ENCODE results near the gene HOMER1. TPM values are rescaled to one million over a fixed set of nuclear protein-coding genes. Genes with fewer than 3 reads are reported as not detected.
A peak's percentile ranks its signal among the peaks of the same experiment; 100 is the strongest.
"Not testable (repeated sequence)": the region's sequence is repeated elsewhere in the genome, so short reads cannot be mapped to it uniquely, and the experiment has no call there.

HOMER1 gene
- total RNA-seq, 1 donor from 2014 or later = 22.3 TPM

DNA sequence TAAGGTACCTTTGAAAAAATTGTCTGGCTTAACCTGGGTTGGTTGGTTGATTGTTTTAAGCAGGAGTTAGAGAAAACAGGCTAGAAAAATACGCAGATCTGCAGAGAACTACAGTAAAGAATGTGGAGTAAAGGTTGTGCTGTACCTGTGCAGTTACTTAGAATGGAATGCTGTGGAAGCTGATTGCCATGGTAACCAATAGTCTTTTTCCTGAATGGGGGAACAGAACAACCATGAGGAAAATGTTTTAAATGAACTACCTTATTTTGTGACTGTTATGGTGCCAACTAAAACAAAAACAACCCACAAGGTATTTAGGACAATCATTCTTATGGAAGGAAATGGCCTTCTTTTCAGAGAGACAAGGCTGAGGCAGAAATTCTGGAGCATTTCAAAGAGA, 4.8 kb upstream of the HOMER1 start:
- DNase-seq (ENCODE audit: low spot score, unreplicated experiment) = no peak
- H3K4me3 Mint-ChIP-seq (ENCODE audit: low read depth) = no peak overlapping the region
- H3K4me1 Mint-ChIP-seq (ENCODE audit: low read depth) = peaks cover 16% of the 10 kb centered on the region
- H3K36me3 Mint-ChIP-seq (ENCODE audit: insufficient read depth) = no peaks in the 10 kb centered on the region
- peak overlapping the region; percentile 81 for H3K27ac Mint-ChIP-seq
- no peaks in the 10 kb centered on the region for H3K27me3 Mint-ChIP-seq
- no peaks in the 10 kb centered on the region for H3K9me3 Mint-ChIP-seq (ENCODE audit: low read depth)
- TF ChIP-seq, protein P1, sequence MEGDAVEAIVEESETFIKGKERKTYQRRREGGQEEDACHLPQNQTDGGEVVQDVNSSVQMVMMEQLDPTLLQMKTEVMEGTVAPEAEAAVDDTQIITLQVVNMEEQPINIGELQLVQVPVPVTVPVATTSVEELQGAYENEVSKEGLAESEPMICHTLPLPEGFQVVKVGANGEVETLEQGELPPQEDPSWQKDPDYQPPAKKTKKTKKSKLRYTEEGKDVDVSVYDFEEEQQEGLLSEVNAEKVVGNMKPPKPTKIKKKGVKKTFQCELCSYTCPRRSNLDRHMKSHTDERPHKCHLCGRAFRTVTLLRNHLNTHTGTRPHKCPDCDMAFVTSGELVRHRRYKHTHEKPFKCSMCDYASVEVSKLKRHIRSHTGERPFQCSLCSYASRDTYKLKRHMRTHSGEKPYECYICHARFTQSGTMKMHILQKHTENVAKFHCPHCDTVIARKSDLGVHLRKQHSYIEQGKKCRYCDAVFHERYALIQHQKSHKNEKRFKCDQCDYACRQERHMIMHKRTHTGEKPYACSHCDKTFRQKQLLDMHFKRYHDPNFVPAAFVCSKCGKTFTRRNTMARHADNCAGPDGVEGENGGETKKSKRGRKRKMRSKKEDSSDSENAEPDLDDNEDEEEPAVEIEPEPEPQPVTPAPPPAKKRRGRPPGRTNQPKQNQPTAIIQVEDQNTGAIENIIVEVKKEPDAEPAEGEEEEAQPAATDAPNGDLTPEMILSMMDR (IDR thresholded peaks at IDR 0.05; ENCODE audit: unreplicated experiment) = no peak

DNA sequence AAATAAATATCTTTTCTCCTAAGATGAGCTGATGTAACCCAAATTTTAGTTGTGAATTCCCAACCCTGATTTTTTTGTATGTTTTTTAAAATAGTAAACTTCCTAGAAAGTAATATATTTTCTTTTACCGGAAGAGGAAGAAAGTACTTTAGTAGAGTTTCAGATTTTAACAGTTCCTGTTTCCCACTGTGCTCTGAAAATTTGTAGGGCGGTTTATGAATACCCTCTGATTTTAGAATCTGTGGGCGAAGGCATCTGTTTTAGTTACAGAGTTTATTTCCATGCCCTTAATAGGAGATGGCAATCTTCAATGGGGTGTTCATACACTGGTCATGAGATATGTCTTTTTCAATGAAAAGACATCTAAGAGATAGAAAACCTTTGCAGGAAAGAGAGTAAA, 3.7 kb upstream of the HOMER1 start:
- no peak for DNase-seq (ENCODE audit: low spot score, unreplicated experiment)
- no peak overlapping the region for H3K27ac Mint-ChIP-seq
- no peaks in the 10 kb centered on the region for H3K36me3 Mint-ChIP-seq (ENCODE audit: insufficient read depth)
- H3K4me1 Mint-ChIP-seq (ENCODE audit: low read depth) = peaks cover 17% of the 10 kb centered on the region
- TF ChIP-seq, protein P1 (IDR thresholded peaks at IDR 0.05; ENCODE audit: unreplicated experiment) = no peak
- no peaks in the 10 kb centered on the region for H3K27me3 Mint-ChIP-seq
- H3K9me3 Mint-ChIP-seq (ENCODE audit: low read depth) = no peaks in the 10 kb centered on the region
- no peak overlapping the region for H3K4me3 Mint-ChIP-seq (ENCODE audit: low read depth)

DNA sequence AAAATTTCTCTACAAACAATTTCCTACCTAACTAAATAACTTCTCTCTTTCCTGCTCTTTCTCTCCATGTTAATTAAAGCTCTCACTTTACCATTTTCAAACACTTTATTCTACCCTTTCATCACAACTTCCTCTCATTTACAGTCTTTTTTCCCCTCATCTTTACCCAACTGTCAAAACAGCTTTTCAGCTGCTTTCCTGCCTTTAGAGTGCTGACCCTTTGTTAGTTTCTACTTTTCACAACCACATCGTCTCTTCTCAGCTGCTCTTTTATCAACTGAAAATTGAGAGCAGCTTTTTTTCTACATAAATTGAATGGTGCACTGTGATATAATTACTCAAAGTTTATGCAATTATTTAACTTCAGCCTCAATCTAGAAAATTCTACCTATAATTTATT, 3.1 kb upstream of the HOMER1 start:
- no peak overlapping the region for H3K4me3 Mint-ChIP-seq (ENCODE audit: low read depth)
- no peak overlapping the region for H3K27ac Mint-ChIP-seq

DNA sequence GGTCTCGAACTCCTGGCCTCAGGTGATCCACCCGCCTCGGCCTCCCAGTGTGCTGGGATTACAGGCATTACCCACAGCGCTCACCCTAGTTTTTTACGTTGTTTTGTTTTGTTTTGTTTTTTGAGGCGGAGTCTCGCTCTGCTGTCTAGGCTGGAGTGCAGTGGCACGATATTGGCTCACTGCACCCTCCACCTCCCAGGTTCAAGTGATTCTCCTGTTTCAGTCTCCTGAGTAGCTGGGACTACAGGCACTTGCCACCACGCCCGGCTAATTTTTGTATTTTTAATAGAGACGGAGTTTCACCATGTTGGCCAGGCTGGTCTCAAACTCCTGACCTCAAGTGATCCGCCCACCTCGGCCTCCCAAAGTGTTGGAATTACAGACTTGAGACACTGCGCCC, 2.4 kb upstream of the HOMER1 start:
- peaks cover 26% of the 10 kb centered on the region for H3K4me1 Mint-ChIP-seq (ENCODE audit: low read depth)
- not testable (repeated sequence) for H3K27ac Mint-ChIP-seq; DNase-seq (ENCODE audit: low spot score, unreplicated experiment); H3K9me3 Mint-ChIP-seq (ENCODE audit: low read depth); H3K36me3 Mint-ChIP-seq (ENCODE audit: insufficient read depth); H3K27me3 Mint-ChIP-seq; H3K4me3 Mint-ChIP-seq (ENCODE audit: low read depth)

More for the DNA sequence above, 3.1 kb upstream of the HOMER1 start:
- Mint-ChIP-seq H3K9me3 (ENCODE audit: low read depth) (no peaks in the 10 kb centered on the region), H3K27me3 (no peaks in the 10 kb centered on the region), H3K36me3 (ENCODE audit: insufficient read depth) (no peaks in the 10 kb centered on the region), H3K4me1 (ENCODE audit: low read depth) (peaks cover 19% of the 10 kb centered on the region)
- DNase-seq (ENCODE audit: low spot score, unreplicated experiment) = no peak
- TF ChIP-seq, protein P1 (IDR thresholded peaks at IDR 0.05; ENCODE audit: unreplicated experiment) = no peak

DNA sequence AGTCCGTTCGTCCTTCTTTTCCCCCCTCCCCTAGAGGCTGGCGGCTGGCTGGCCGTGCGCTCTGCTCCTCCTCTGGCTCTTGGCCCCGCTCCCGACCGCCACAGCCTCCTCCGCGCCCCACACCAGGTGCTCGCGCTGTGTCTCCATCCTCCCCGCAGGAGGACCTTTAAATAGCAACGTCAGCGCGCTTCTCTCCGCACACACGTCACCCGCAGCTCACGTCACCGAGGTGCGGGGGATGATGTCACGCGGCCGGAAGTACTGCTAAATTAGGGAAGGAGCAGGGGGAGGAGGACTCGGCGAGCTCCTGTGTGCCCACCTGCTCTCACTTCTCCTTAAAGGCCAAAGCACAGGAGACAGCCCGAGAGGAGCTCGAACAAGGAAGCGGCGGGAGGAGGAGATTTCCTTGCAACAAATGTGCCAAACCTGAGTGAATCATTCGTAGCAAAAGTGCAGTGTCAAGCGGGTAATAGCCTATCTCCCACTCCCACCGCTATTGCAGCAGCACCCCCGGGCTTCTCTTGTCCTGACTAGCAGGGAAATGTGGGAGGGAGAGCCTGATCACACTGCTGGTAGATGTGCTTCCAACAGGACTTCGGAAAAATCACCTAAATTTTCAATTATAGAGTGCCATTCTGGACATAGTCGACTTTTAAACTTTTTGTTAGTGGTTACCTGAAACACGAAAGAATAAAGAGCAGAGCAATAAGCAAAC, 614 bp upstream of the HOMER1 start:
- peaks cover 37% of the 10 kb centered on the region for H3K4me1 Mint-ChIP-seq (ENCODE audit: low read depth)

More for the DNA sequence above, 614 bp upstream of the HOMER1 start:
- Mint-ChIP-seq H3K4me3 (ENCODE audit: low read depth) (peak overlapping the region; percentile 97), H3K27me3 (no peaks in the 10 kb centered on the region), H3K27ac (peak overlapping the region; percentile 100), H3K9me3 (ENCODE audit: low read depth) (no peaks in the 10 kb centered on the region), H3K36me3 (ENCODE audit: insufficient read depth) (no peaks in the 10 kb centered on the region)
- peak; percentile 88 for DNase-seq (ENCODE audit: low spot score, unreplicated experiment)
- TF ChIP-seq, protein P1 (IDR thresholded peaks at IDR 0.05; ENCODE audit: unreplicated experiment) = no peak
